ENCODE data around the gene ARRB2.

The ARRB2 gene

DNA sequence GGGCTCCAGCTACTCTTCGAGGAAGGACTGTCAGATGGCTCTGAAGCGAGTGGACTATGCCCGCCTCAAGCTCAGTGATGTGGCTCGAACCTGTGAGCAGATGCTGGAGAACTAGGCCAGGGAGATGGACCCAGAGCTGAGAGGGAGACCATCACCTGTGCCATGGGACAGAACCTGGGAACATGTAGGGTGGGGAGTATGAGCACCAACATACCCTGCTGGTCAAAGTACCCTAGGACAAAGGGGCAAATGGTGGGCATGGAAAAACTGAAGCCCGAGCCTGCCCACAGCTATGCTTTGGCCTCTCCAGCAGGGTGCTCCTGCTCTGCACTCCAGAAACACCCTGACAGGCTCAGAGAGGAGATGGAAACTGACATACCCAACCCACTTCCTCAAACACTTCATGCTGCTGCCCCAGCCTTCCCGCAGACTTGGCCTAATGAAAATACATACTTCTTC, 22.7 kb downstream of the ARRB2 start:
- no peak for DNase-seq (ENCODE audit: low spot score)

DNA sequence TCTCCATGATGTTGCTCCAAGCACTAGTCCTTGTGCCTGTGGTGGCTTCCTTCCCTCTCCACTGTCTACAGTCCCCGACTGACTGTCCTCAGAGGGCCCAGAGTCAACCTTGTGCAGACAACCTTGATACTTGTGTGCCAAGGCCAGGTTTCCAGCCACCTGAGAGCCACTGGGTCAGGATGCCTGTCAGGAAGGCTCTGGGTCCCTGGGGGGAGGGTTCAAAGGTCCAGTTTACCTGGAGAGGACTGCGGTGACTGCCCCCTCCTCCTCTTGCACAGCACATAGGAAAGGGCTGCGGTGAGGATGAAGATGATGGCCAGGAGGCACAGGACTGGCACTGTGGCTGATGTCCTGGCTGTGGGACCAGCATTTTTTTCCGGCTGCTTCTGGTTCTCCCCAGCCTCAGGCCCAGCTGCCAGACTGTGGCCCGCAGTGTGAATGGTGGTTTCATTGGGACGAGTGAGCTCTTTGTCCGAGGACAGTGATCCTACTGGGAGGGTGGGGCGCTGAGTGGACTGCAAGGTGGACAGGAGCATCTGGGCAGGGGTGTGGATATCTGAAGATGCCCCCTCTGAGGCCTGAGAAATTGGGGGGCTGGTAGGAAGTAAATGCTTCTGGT, 24.5 kb downstream of the ARRB2 start:
- no peak for DNase-seq (ENCODE audit: low spot score)

DNA sequence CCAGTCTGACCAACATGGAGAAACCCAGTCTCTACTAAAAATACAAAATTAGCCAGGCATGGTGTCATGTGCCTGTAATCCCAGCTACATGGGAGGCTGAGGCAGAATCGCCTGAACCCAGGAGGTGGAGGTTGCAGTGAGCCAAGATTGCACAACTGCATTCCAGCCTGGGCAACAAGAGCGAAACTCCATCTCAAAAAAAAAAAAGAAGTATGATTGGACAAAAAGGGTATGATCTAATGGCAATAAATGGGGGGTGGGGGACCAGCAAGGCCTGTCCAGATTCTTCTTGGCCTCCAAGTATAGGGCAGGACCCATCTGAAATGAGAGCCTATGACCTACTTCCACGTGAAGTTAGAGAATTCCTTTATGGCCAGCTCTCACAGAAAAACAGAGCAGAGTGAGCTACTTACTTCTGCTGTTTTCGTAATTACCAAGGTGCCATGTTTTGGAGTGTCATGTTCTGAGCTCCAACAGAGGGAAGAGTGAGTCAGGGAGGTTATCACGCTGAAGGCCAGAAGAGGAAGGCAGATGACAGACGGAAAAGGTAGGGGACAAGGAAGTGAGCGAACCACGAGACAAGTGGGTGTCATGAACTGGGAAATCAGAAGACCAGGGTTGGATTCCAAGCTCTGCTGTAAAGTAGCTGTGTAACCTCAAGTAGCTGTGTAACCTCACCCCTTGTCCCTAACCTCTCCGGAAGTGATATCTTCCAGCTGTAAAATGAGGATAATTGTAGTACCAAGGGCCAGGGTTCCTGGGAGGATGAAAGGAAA, 25.6 kb downstream of the ARRB2 start:
- peak; percentile 57 for DNase-seq (ENCODE audit: low spot score)

DNA sequence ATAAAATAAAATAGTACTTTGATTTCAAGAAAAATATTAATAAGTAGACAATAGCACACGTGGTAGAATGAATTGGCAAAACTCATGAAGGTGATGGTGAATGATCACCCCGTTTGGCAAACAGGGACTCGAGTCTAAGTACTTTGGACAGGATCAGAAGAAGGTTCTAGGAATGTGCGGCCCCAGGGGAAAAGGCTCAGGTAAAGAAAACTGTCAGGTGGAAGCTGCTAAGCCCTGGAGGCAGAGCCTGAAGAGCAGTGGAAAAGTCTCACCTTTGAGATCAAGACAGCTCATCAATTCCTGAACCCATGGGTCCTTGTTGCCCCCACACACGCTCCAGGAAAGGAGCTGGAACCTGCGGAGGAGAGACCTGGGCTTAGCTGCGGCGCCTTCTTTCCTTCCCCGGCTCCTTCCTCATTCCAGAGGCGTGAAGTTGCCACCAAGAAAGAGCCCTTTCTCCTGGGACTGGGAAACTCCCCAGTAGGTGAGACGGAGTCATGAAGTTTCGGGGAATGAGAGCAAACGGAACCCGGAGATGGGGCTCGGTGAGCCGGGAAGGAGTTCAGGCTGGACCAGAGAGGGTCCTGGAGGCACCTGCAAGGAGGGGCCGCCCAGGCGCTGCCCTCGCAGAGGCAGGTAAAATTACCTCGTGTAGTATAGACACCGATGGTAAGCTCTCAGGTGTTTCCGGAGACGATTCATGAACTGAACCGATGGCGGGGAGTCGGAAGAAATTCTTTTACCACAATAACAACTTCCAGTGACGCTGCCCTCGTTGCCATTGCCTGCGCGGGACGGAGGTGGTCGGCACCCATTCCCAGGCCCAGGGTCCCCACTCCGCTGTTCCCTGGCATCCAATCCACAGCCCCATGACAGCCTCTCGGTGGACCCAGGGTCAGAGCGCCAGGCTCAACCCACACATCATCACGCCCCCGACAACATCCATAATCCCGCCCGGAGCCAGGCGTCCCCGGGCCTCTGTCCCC, 28.0 kb downstream of the ARRB2 start:
- DNase-seq (ENCODE audit: low spot score), result peak; percentile 96

DNA sequence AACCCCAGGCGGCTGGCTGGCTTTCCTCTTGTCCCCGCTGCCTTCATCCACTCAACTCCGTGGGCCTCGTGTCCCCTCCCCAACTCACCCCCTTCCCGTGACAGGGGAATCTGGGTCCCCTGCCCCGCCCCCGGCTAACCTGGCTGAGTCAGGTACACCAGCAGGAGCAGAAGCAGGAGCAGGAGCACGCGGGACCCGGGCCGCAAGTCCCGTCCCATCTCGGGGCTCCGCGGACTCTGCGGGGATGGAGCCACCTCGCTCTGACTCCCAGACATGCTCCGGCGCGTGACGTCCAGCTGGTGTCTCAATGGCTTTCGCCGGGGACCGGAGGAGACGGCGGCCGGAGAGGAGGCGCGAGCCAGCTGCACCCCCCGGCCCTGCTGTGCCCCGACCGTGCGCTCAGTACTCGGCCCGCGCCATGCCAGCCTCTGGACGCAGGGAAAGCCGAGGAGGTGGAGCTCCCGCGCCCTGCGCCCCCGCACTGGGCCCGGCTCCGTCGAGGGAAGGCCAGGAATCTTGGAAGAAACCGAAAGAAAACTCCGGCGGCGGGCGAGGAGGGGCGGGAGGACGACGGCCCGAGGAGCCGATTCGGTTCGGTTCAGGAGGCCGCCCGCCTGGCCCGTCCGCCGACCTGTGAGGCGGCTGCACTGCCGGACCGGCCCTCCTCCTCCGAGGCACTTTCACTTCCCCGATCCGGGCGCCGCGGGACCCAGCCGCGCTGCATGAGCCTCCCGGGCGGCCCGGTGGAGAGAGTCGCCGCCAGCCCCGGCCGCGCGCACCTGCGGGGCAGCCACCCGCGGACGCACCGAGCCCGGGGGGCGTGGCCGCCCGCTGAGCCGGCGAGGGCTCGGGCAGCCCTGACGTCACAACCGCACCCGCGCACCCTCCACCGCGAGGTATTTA, 28.9 kb downstream of the ARRB2 start, which contains the start of the genes CXCL16 and ZMYND15:
CXCL16 (minus strand) TSS at position 807 of the 903 bp plus-strand sequence; CDS start at position 218, 589 bp downstream.
ZMYND15 (plus strand) TSS at position 712 of the 903 bp plus-strand sequence. CDS start 716 bp downstream, outside the sequence.
- DNase-seq (ENCODE audit: low spot score), result peak; percentile 69

DNA sequence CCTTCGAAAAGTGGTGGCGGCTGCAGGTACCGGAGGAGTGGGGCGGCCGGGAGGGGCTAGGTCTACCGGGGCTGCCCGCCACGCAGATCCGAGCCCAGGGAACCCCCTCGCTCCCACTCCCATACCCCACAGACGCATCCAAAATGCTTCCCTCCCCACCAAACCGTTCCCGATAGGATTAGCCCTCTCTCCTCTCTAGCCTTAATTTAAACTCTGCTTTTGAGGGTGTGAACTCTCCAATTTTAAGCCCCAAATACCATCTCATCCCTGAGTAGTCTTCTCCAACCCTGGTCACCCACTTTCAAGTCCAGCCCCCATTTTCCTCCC, 29.6 kb downstream of the ARRB2 start:
- no peak for DNase-seq (ENCODE audit: low spot score)

DNA sequence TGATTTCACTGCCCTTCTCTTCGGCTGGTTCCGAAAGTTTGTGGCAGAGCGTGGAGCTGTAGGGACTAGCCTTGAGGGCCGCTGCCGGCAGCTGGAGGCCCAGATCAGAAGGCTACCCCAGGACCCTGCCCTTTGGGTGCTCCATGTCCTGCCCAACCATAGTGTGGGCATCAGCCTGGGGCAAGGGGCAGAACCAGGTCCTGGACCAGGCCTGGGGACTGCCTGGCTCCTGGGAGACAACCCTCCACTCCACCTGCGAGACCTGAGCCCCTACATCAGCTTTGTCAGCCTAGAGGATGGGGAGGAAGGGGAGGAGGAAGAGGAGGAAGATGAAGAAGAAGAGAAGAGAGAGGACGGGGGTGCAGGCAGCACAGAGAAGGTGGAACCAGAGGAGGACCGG, 30.2 kb downstream of the ARRB2 start:
- no peak for DNase-seq (ENCODE audit: low spot score)

DNA sequence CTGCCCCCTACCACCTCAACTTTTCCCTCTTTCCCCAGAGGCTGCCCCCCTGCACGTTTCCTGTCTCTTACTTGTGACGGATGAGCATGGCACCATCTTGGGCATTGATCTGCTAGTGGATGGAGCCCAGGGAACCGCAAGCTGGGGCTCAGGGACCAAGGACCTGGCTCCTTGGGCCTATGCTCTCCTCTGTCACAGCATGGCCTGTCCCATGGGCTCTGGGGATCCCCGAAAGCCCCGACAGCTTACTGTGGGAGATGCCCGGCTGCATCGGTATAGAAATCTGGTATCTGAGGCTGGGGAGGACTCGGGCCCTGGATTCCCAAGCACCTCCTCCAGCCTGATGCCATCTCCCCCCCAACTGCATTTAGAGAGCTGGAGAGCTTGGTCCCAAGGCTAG, 31.1 kb downstream of the ARRB2 start:
- DNase-seq (ENCODE audit: low spot score), result no peak

DNA sequence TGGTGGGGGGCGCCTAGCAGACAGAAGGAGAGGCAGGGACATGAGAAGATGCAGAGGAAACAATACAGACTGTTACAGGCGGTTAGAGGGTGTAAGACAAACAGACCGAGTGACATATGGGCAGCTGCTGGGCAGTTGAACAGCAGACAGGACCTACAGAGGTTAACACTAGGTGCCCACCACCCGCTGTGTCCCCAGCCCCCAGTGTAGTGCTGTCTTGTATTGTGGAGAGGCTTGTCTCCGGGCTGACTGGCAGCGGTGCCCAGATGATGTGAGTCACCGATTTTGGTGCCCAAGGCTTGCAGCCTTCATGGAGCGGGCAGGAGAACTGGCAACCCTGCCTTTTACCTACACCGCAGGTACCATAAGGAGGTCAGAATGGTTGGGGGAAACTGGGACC, 31.7 kb downstream of the ARRB2 start:
- no peak for DNase-seq (ENCODE audit: low spot score)

DNA sequence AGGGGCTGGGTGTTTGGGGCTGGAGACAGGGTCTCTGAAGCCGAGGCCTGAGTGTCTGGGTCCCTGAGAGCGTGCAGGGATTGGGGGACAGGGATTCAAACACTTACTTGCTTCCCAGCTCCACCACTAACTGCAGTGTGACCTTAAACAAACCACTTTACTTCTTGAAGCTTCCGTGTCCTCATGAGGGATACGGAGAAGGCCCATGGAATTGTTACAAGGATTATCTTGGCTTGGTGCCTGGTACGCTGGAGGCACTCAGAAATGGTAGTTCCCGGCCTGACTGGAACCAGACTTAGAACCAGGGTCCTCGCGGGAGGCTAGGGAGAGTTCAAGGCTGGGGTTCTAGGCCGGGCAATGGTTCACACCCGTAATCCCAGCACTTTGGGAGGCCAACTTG, 32.2 kb downstream of the ARRB2 start:
- DNase-seq (ENCODE audit: low spot score), result no peak

DNA sequence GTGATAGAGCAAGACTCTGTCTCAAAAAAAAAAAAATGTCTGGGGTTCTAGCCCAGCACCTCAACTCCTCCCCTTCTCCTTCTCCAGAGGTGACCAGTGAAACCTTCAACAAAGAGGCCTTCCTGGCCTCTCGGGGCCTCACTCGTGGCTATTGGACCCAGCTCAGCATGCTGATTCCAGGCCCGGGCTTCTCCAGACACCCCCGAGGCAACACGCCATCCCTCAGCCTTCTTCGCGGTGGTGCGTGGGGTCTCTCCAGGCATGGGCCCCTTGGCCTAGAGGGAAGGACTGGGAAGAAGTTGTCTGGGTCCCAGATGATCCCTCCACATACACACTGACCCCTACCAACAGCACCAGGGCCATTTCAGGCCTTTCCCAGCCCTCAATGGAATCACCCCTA, 32.8 kb downstream of the ARRB2 start:
- no peak for DNase-seq (ENCODE audit: low spot score)

DNA sequence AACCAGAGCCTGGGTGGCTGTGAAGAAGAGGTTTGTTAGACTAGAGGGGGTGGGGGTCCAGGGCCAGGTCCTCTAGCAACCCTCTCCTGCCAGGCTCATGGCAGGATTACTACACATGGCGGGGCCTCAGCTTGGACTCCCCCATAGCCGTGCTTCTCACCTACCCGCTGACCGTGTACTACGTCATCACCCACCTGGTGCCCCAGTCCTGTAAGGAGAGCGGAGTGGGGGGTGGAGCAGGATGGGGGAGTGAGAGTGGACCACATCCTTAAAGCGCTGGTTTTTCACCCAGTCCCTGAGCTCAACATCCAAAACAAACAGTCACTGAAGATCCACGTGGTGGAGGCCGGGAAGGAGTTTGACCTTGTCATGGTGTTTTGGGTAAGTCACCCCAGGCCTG, 33.5 kb downstream of the ARRB2 start:
- DNase-seq (ENCODE audit: low spot score), result no peak

DNA sequence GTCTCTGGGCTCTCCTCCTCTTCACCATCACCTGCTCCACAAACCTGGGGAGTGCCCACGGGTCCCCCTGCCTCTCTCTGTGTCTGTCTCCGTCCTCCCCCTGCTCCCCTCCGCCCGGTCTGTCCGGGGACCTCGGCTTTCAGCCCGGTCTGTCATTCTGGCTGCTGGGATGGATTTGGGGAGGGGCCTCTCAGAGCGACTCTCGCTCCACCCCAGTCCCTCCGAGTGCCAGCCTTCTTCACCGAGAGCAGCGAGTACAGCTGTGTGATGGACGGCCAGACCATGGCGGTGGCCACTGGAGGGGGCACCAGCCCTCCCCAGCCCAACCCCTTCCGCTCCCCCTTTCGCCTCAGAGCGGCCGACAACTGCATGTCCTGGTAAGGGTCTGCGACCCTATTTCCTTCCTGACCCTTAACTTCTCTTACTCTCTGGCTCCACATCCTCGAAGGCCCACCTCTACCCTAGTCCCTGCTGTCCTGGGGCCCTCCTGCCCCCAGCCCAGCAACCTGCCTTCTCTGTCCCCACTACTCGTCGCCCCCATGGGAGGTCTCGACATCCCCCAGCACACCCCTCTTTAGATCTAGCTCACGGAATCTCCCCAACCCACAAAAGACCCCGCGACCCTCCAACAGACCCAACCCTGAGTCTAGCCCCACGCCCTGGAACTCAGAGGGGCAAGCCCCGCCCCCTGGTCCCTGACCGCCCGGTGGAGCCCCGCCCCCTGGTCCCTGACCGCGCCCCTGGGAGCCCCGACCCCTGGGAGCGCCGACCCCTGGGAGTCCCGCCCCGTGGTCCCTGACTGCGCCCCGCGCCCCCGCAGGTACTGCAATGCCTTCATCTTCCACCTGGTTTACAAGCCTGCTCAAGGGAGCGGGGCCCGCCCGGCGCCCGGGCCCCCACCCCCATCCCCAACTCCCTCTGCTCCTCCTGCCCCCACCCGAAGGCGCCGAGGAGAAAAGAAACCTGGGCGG, 34.9 kb downstream of the ARRB2 start:
- DNase-seq (ENCODE audit: low spot score), result no peak

DNA sequence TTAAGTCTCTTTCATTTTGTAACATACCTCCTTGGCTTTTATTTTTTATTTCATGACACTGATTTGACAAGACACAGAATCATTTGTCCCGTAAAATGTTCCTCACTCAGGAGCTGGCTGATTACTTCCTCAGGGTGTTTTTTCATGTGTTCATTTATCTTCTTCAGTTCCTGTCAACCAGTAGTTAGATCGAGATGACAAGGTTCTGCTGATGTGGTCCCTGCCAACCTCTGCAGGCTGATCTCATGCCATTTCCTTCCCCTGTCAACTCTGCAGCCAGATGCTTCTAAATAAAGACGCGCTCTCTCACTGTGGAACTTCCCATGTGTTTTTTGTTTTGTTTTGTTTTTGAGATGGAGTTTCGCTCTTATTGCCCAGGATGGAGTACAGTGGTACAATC, 37.4 kb downstream of the ARRB2 start:
- no peak for DNase-seq (ENCODE audit: low spot score)

DNA sequence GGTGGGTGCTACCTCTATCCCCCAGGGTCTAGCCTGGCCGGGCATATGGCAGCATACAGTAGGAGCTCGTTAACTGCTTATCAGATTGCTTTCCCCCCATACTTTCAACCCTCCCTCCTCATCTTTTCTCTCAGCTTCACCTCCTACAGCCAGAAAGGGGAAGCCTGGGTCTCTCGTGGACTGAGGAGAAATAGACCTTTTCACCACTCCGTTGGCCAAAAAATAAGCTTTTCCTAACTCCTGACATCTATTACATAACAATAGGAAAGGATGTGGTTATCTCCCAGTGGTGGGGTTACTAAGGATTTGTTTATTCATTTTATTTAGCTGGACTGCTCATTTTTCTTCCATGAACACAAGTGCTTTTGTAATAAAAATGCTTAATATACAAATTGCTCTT, 38.3 kb downstream of the ARRB2 start:
- no peak for DNase-seq (ENCODE audit: low spot score)

DNA sequence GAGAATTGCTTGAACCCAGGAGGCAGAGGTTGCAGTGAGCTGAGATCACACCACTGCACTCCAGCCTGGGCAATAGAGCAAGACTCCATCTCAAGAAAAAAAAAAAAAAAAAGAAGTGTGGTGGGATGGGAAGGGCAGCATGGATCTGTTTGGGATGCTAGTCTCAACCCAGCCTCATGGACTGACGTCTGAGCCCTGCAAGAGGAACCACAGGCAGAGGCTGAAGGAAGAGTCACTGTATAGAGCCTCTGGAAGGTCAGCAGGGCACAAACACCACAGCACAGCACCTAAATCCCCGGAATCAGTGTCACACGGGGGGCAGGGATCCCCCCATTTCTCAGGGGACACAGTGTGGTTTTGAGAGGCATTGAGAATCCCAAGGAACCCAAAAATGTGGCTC, 40.2 kb downstream of the ARRB2 start:
- DNase-seq (ENCODE audit: low spot score), result no peak

DNA sequence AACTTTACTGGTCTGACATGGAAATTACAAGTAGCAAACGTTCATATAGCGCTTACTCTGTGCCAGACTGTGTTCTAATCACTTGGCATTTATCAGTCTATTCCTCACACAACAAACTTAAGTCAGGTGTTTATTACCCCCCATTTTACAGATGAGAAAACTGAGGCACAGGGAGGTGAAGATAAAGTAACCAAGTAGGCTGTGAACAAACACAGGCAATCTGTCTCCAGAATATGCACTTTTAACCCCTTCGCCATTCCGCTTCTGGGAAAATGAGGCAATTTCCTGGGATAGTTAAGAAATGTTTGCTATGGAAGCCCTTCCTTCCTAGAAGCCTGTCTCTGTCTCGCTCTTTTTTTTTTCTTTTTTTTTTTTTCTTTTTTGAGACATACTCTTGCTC, 41.5 kb downstream of the ARRB2 start:
- no peak for DNase-seq (ENCODE audit: low spot score)

DNA sequence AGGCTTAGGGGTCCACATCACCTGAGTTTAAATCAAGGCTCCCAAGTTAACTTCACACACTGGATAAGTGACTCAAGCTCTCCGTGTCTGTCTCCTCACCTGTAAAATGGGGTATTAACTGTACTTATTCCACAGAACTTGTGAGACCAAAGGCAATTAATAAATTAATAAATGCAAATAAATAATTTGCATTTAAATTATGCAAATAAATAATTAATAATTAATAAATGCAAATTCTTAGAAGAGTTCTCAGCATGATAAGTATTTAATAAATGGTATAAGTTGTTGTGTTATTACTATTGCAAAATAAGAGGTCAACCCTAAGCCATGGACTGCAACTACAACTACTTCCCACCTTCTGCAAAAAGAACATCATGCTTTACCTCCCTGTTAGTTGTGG, 43.0 kb downstream of the ARRB2 start:
- DNase-seq (ENCODE audit: low spot score), result no peak

DNA sequence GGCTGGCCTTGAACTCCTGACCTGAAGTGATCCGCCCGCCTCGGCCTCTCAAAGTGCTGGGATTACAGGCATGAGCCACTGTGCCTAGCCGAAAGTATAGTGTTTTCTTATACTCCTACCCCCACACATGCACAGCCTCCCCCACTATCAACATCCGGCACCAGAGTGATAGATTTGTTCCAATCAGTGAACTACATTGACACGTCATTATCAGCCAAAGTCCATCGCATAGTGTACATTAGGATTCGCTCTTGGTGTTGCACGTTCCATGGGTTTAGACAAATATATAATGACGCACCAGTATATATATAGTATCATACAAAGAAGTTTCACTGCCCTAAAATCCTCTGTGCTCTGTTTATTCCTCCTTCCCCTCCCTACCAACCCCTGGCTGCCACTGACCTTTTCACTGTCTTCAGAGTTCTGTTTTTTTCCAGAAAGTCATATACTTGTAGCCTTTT, 49.4 kb downstream of the ARRB2 start:
- no peak for DNase-seq (ENCODE audit: low spot score)

DNA sequence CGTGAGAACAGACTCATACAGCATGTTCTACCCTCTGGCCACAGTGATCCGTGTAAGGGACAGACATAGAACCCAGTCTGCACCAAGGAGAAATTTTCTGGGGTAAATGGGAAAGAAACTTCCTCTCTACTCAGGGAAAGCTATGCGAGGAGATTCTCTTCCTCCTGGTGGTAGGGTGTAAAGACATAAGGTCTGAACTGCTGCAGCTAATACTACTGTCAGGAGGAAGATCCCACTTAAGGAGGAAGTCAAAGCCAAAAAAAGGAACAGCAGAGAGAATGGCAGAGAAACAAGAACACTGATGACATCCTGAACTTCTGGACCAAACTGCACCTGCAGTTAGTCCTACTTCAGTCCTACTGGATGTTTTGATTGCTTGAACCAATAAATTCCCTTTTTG, 54.2 kb downstream of the ARRB2 start:
- DNase-seq (ENCODE audit: low spot score), result no peak

Data from kidney tubule cell (primary cell).